ENCODE data around the gene IKZF3.

The IKZF3 gene

GRCh38 chr17:39722104-39722503 lies 142.0 kb downstream of the IKZF3 start:
- H3K9me3 ChIP-seq (ENCODE audit: insufficient read depth, low read length) = no peaks in the 10 kb centered on the region
- no peaks in the 10 kb centered on the region for H3K36me3 ChIP-seq (ENCODE audit: low read length)
- TF ChIP-seq, protein P1, sequence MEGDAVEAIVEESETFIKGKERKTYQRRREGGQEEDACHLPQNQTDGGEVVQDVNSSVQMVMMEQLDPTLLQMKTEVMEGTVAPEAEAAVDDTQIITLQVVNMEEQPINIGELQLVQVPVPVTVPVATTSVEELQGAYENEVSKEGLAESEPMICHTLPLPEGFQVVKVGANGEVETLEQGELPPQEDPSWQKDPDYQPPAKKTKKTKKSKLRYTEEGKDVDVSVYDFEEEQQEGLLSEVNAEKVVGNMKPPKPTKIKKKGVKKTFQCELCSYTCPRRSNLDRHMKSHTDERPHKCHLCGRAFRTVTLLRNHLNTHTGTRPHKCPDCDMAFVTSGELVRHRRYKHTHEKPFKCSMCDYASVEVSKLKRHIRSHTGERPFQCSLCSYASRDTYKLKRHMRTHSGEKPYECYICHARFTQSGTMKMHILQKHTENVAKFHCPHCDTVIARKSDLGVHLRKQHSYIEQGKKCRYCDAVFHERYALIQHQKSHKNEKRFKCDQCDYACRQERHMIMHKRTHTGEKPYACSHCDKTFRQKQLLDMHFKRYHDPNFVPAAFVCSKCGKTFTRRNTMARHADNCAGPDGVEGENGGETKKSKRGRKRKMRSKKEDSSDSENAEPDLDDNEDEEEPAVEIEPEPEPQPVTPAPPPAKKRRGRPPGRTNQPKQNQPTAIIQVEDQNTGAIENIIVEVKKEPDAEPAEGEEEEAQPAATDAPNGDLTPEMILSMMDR (IDR thresholded peaks at IDR 0.05; ENCODE audit: insufficient read depth, low read length, poor library complexity, severe bottlenecking) = no peak
- TF ChIP-seq EZH2phosphoT487 (conservative IDR thresholded peaks at IDR 0.05; ENCODE audit: low read length) = no peak
- no peaks in the 10 kb centered on the region for H3K27me3 ChIP-seq (ENCODE audit: low read length)
- no peaks in the 10 kb centered on the region for H4K20me1 ChIP-seq (ENCODE audit: low read depth, low read length)
- no peaks in the 10 kb centered on the region for H3K79me2 ChIP-seq (ENCODE audit: insufficient read depth, low read length)
- no peak overlapping the region for H3K4me3 ChIP-seq (ENCODE audit: insufficient read depth, low read length, poor library complexity, severe bottlenecking)
- H3K4me2 ChIP-seq (ENCODE audit: low read depth, low read length, poor library complexity, severe bottlenecking) = no peak overlapping the region
- no peaks in the 10 kb centered on the region for H3K9me2 ChIP-seq (replicated peaks; ENCODE audit: insufficient read depth, low read length)
- H3F3A ChIP-seq (ENCODE audit: insufficient read depth) = no peaks in the 10 kb centered on the region
- no peak overlapping the region for H3K27ac ChIP-seq (ENCODE audit: low read depth, low read length)
- no peak overlapping the region for H2AFZ ChIP-seq (ENCODE audit: low read depth, low read length, severe bottlenecking)
- no peak overlapping the region for H3K9ac ChIP-seq (ENCODE audit: low read length)

DNA sequence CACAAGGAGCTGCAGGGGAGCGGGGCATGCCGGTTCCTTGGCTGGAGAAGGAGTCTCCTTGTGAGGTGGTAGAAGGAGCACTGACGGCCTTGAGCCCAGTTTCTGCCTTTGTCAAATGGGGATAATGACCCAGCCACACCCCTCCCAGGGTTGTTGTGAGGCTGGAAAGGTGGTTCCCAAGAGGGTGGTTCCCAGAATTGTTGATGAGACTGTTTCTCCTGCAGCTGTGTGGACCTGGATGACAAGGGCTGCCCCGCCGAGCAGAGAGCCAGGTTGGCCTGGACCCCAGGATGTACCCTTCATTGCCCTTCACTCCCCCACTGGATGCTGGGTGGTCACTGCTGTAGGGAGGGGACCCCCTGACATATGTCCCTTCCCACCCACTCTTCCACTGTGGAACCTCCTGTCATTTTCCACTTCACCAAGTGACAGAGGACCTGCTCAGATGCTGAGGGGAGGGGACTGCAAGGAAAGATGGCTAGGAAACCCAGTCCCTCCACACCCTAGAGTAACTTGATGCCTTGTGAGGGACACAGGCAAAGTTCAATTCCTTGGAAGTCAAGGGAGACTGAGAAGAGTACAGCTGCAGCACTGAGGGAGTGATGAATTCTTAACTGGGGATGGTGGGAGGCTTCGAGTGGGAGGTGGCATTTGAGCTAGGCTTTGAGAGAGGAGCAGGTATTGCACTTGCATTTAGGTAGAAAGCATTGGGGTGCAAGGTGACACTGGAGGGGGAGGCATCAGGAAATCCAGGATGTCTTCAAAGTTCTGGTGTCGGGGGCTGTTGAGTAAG lies 144.4 kb downstream of the IKZF3 start:
- no peaks in the 10 kb centered on the region for H3K9me3 ChIP-seq (ENCODE audit: insufficient read depth, low read length)
- H3K27ac ChIP-seq (ENCODE audit: low read depth, low read length) = no peak overlapping the region
- no peaks in the 10 kb centered on the region for H3K27me3 ChIP-seq (ENCODE audit: low read length)
- no peak overlapping the region for H2AFZ ChIP-seq (ENCODE audit: low read depth, low read length, severe bottlenecking)
- no peaks in the 10 kb centered on the region for H3K36me3 ChIP-seq (ENCODE audit: low read length)
- no peak overlapping the region for H3K9ac ChIP-seq (ENCODE audit: low read length)
- no peaks in the 10 kb centered on the region for H3F3A ChIP-seq (ENCODE audit: insufficient read depth)
- H3K4me3 ChIP-seq (ENCODE audit: insufficient read depth, low read length, poor library complexity, severe bottlenecking) = no peak overlapping the region
- H3K9me2 ChIP-seq (replicated peaks; ENCODE audit: insufficient read depth, low read length) = no peaks in the 10 kb centered on the region
- no peak overlapping the region for H3K4me2 ChIP-seq (ENCODE audit: low read depth, low read length, poor library complexity, severe bottlenecking)
- no peaks in the 10 kb centered on the region for H3K79me2 ChIP-seq (ENCODE audit: insufficient read depth, low read length)
- H4K20me1 ChIP-seq (ENCODE audit: low read depth, low read length) = no peaks in the 10 kb centered on the region
- TF ChIP-seq, protein P1 (IDR thresholded peaks at IDR 0.05; ENCODE audit: insufficient read depth, low read length, poor library complexity, severe bottlenecking) = no peak
- no peak for TF ChIP-seq EZH2phosphoT487 (conservative IDR thresholded peaks at IDR 0.05; ENCODE audit: low read length)

GRCh38 chr17:39717660-39718059 lies 146.5 kb downstream of the IKZF3 start:
- no peaks in the 10 kb centered on the region for H4K20me1 ChIP-seq (ENCODE audit: low read depth, low read length)
- H2AFZ ChIP-seq (ENCODE audit: low read depth, low read length, severe bottlenecking) = no peak overlapping the region
- H3K9ac ChIP-seq (ENCODE audit: low read length) = no peak overlapping the region
- TF ChIP-seq, protein P1 (IDR thresholded peaks at IDR 0.05; ENCODE audit: insufficient read depth, low read length, poor library complexity, severe bottlenecking) = no peak
- no peaks in the 10 kb centered on the region for H3F3A ChIP-seq (ENCODE audit: insufficient read depth)
- H3K36me3 ChIP-seq (ENCODE audit: low read length) = no peaks in the 10 kb centered on the region
- H3K9me3 ChIP-seq (ENCODE audit: insufficient read depth, low read length) = no peaks in the 10 kb centered on the region
- no peaks in the 10 kb centered on the region for H3K27me3 ChIP-seq (ENCODE audit: low read length)
- H3K4me3 ChIP-seq (ENCODE audit: insufficient read depth, low read length, poor library complexity, severe bottlenecking) = no peak overlapping the region
- H3K9me2 ChIP-seq (replicated peaks; ENCODE audit: insufficient read depth, low read length) = no peaks in the 10 kb centered on the region
- H3K79me2 ChIP-seq (ENCODE audit: insufficient read depth, low read length) = no peaks in the 10 kb centered on the region
- H3K27ac ChIP-seq (ENCODE audit: low read depth, low read length) = no peak overlapping the region
- H3K4me2 ChIP-seq (ENCODE audit: low read depth, low read length, poor library complexity, severe bottlenecking) = no peak overlapping the region

All from SU-DHL-6 (cell line).